Measurements from ENCODE around the gene GFRA4. TPM values are rescaled to one million over a fixed set of nuclear protein-coding genes. Genes with fewer than 3 reads are reported as not detected.

GFRA4 gene
- polyA plus RNA-seq, 1 of the 3 experiments (the other 2 are of a cell fraction) = not detected

DNA sequence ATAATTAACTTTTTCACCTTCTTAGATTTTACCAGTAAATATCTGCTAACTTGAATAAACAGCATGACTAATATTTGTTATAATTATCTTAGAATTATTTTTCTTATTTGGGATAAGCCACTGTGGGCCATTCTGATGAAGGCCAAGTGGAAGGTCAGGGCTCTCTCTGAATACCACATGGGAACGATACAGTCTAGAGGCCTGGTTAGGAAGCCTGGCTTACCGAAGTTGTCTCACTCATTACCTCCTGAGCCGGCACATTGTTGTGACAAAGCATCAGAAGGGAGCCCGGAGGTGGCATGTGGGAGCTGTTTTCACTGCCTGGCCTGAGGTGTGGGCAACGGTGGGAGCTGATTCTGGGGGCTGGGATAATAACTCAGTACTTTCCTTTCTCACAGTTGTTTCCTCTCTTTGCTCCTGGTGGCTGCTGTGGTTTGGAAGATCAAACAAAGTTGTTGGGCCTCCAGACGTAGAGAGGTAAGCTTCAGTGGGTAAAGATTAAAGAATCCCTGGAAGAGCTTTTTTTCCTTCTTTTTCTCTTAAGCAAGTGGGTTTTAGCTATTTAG is 29.2 kb downstream of the GFRA4 start (continued):
- TF ChIP-seq, protein P1, sequence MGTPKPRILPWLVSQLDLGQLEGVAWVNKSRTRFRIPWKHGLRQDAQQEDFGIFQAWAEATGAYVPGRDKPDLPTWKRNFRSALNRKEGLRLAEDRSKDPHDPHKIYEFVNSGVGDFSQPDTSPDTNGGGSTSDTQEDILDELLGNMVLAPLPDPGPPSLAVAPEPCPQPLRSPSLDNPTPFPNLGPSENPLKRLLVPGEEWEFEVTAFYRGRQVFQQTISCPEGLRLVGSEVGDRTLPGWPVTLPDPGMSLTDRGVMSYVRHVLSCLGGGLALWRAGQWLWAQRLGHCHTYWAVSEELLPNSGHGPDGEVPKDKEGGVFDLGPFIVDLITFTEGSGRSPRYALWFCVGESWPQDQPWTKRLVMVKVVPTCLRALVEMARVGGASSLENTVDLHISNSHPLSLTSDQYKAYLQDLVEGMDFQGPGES (IDR thresholded peaks at IDR 0.05; ENCODE audit: low read depth, low read length) = no peak
- TF ChIP-seq MEF2A (IDR thresholded peaks at IDR 0.05; ENCODE audit: borderline replicate concordance, low read depth) = no peak

DNA sequence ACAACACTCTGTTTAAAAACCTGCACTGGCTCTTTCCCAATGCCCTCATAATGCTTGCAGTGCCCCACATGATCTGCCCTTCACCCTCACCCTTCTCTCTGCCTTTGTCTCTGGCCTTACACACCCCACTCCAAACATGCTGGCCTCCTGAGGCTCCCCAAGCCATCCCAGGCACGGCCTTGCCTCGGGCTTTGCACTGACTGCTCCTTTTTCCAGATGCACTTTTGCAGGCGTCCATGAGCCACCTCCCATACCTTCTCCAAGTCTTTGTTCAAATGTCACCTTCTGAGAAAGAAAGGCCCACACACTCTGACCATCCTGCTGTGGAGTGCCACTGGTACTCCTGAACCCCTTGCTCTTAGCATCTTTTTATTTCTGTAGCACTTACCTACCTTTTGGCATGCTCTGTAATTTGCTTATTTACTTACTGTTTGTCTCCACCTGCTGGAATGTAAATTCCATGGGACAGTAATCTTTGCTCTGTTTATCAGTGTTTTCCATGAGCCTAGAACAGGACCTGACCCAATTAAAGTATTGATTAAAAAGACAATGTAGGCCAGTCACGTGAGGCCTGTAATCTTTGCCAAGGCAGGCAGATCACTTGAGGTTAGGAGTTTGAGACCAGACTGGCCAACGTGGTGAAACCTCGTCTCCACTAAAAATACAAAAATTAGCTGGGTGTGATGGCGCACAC is 30.7 kb downstream of the GFRA4 start:
- no peak for DNase-seq
- H3K9ac ChIP-seq = no peak overlapping the region
- H3K27ac ChIP-seq (ENCODE audit: low read depth in 2 of 2, low read length in 1 of 2) = no peak overlapping the region
- no peaks in the 10 kb centered on the region for H3K79me2 ChIP-seq (ENCODE audit: insufficient read depth)
- H3K4me2 ChIP-seq = no peak overlapping the region
- no peaks in the 10 kb centered on the region for H3F3A ChIP-seq (replicated peaks; ENCODE audit: insufficient read depth)
- no peaks in the 10 kb centered on the region for H3K4me1 ChIP-seq (ENCODE audit: control insufficient read depth in 1 of 2, insufficient read depth in 2 of 2, low read depth in 1 of 2, low read length in 1 of 2)
- no peak overlapping the region for H2AFZ ChIP-seq (ENCODE audit: low read depth)
- peaks cover 0 to 3% of the 10 kb centered on the region in 2 experiments for H3K36me3 ChIP-seq (replicated peaks in 1 of 2; ENCODE audit: control insufficient read depth in 1 of 2, insufficient read depth in 2 of 2, low read length in 1 of 2)
- 81% methylated on average over 7 of the region's 7 CpGs for WGBS (ENCODE audit: low lambda C conversion rate)
- H3K9me3 ChIP-seq = no peaks in the 10 kb centered on the region
- POLR2A ChIA-PET = no interaction called here
- CTCF ChIA-PET = no interaction called here
- no peaks in the 10 kb centered on the region for H3K27me3 ChIP-seq (ENCODE audit: insufficient read depth)
- TF ChIP-seq SMC3 (IDR thresholded peaks at IDR 0.05; ENCODE audit: low read depth, low read length) = no peak
- no peak overlapping the region for H3K4me3 ChIP-seq (ENCODE audit: low read depth in 2 of 2, low read length in 1 of 2)
- H3K9me2 ChIP-seq = no peaks in the 10 kb centered on the region
- no peaks in the 10 kb centered on the region for H4K20me1 ChIP-seq (ENCODE audit: insufficient read depth)

DNA sequence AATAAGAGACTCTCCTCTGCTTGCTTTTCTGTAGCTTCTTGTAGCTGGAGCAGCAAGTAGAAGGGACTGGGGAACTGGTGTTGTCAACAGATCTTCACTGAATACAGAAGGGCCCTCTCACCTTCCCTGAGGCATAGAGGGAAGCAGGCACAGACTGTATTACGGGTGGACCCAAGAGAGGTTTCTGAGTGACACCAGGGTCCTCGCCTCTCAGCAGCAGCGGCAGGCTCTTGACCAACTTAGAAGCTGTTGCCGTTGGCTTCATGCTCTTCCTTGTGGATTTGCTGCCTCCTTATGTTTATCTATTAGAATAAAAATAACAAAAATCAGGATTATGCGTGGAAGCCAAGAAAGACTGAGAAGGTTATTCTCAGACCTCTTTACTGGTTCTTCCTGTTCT is 31.7 kb downstream of the GFRA4 start:
- 98% methylated on average over 5 of the region's 5 CpGs for WGBS (ENCODE audit: low lambda C conversion rate)
- Histone ChIP-seq H3K9me2 (no peaks in the 10 kb centered on the region), H3K36me3 (replicated peaks in 1 of 2; ENCODE audit: control insufficient read depth in 1 of 2, insufficient read depth in 2 of 2, low read length in 1 of 2) (peaks cover 0 to 2% of the 10 kb centered on the region in 2 experiments), H2AFZ (ENCODE audit: low read depth) (no peak overlapping the region), H3K9me3 (no peaks in the 10 kb centered on the region), H3K9ac (no peak overlapping the region), H3K27ac (ENCODE audit: low read depth in 2 of 2, low read length in 1 of 2) (no peak overlapping the region), H3K4me2 (no peak overlapping the region), H3F3A (replicated peaks; ENCODE audit: insufficient read depth) (no peaks in the 10 kb centered on the region), H3K4me1 (ENCODE audit: control insufficient read depth in 1 of 2, insufficient read depth in 2 of 2, low read depth in 1 of 2, low read length in 1 of 2) (no peaks in the 10 kb centered on the region), H4K20me1 (ENCODE audit: insufficient read depth) (no peaks in the 10 kb centered on the region), H3K4me3 (ENCODE audit: low read depth in 2 of 2, low read length in 1 of 2) (no peak overlapping the region), H3K79me2 (ENCODE audit: insufficient read depth) (no peaks in the 10 kb centered on the region), H3K27me3 (ENCODE audit: insufficient read depth) (no peaks in the 10 kb centered on the region)
- no peak for DNase-seq
- TF ChIP-seq SIN3A (IDR thresholded peaks at IDR 0.05; ENCODE audit: borderline replicate concordance, low read depth, low read length) = no peak
- no peak for TF ChIP-seq CHD2 (IDR thresholded peaks at IDR 0.05; ENCODE audit: low read length, partially characterized antibody)
- TF ChIP-seq TCF12 (IDR thresholded peaks at IDR 0.05) = no peak
- TF ChIP-seq YY1 (IDR thresholded peaks at IDR 0.05; ENCODE audit: low read depth) = no peak
- TF ChIP-seq, protein P2, sequence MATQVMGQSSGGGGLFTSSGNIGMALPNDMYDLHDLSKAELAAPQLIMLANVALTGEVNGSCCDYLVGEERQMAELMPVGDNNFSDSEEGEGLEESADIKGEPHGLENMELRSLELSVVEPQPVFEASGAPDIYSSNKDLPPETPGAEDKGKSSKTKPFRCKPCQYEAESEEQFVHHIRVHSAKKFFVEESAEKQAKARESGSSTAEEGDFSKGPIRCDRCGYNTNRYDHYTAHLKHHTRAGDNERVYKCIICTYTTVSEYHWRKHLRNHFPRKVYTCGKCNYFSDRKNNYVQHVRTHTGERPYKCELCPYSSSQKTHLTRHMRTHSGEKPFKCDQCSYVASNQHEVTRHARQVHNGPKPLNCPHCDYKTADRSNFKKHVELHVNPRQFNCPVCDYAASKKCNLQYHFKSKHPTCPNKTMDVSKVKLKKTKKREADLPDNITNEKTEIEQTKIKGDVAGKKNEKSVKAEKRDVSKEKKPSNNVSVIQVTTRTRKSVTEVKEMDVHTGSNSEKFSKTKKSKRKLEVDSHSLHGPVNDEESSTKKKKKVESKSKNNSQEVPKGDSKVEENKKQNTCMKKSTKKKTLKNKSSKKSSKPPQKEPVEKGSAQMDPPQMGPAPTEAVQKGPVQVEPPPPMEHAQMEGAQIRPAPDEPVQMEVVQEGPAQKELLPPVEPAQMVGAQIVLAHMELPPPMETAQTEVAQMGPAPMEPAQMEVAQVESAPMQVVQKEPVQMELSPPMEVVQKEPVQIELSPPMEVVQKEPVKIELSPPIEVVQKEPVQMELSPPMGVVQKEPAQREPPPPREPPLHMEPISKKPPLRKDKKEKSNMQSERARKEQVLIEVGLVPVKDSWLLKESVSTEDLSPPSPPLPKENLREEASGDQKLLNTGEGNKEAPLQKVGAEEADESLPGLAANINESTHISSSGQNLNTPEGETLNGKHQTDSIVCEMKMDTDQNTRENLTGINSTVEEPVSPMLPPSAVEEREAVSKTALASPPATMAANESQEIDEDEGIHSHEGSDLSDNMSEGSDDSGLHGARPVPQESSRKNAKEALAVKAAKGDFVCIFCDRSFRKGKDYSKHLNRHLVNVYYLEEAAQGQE (IDR thresholded peaks at IDR 0.05; ENCODE audit: low read depth, low read length) = no peak
- TF ChIP-seq, protein P3, sequence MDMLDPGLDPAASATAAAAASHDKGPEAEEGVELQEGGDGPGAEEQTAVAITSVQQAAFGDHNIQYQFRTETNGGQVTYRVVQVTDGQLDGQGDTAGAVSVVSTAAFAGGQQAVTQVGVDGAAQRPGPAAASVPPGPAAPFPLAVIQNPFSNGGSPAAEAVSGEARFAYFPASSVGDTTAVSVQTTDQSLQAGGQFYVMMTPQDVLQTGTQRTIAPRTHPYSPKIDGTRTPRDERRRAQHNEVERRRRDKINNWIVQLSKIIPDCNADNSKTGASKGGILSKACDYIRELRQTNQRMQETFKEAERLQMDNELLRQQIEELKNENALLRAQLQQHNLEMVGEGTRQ (IDR thresholded peaks at IDR 0.05; ENCODE audit: borderline replicate concordance, low read depth, low read length) = no peak
- TF ChIP-seq, protein P4, sequence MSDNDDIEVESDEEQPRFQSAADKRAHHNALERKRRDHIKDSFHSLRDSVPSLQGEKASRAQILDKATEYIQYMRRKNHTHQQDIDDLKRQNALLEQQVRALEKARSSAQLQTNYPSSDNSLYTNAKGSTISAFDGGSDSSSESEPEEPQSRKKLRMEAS (IDR thresholded peaks at IDR 0.05; ENCODE audit: low read depth) = no peak
- TF ChIP-seq, protein P5, sequence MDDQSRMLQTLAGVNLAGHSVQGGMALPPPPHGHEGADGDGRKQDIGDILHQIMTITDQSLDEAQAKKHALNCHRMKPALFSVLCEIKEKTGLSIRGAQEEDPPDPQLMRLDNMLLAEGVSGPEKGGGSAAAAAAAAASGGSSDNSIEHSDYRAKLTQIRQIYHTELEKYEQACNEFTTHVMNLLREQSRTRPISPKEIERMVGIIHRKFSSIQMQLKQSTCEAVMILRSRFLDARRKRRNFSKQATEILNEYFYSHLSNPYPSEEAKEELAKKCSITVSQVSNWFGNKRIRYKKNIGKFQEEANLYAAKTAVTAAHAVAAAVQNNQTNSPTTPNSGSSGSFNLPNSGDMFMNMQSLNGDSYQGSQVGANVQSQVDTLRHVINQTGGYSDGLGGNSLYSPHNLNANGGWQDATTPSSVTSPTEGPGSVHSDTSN (IDR thresholded peaks at IDR 0.05) = no peak
- TF ChIP-seq GATA2 (CRISPR knock-in tag; IDR thresholded peaks at IDR 0.05) = no peak
- TF ChIP-seq, protein P1 (IDR thresholded peaks at IDR 0.05; ENCODE audit: low read depth, low read length) = no peak
- TF ChIP-seq RXRA (IDR thresholded peaks at IDR 0.05; ENCODE audit: borderline replicate concordance, low read depth) = no peak
- no peak for TF ChIP-seq GABPA (IDR thresholded peaks at IDR 0.05; ENCODE audit: low read depth)
- TF ChIP-seq TAF1 (IDR thresholded peaks at IDR 0.05; ENCODE audit: borderline replicate concordance, low read depth, low read length) = no peak
- no peak for TF ChIP-seq MXI1 (IDR thresholded peaks at IDR 0.05; ENCODE audit: low read depth, low read length)
- ChIA-PET POLR2A (no interaction called here), CTCF (interaction anchor here (1.3 kb wide), 1 partner anchor 9 kb away, joined by 3 read pairs; no protein-coding TSS in a partner anchor)
